IMR-90 (cell line): ENCODE results near the gene MYO3B.

Experiments used
- CEBPB ChIP-seq: IDR thresholded peaks from 2 replicates; pipeline ENCODE4 v1.6.1; 2012; ENCODE audit warnings: low read depth, low read length, improper control_type of control experiment
- CHD1 ChIP-seq: IDR thresholded peaks from 2 replicates; pipeline ENCODE4 v1.6.1; 2012; ENCODE audit warnings: low read depth, low read length, improper control_type of control experiment
- CTCF ChIP-seq: conservative IDR thresholded peaks from 2 replicates; pipeline ENCODE4 v1.5.1; 2012; ENCODE audit warnings: mild to moderate bottlenecking, low read depth, low read length, improper control_type of control experiment
- ELK1 ChIP-seq: fragments of 150-350 bp; IDR thresholded peaks from 2 replicates; pipeline ENCODE4 v1.6.1; 2016; ENCODE audit warnings: low read depth, mild to moderate bottlenecking, low read length, moderate library complexity, borderline replicate concordance
- MXI1 ChIP-seq: IDR thresholded peaks from 2 replicates; pipeline ENCODE4 v1.6.1; 2012; ENCODE audit warnings: low read depth, mild to moderate bottlenecking, low read length, moderate library complexity, borderline replicate concordance
- POLR2A ChIP-seq: IDR thresholded peaks from 2 replicates; pipeline ENCODE4 v1.6.1; 2012; ENCODE audit warnings: mild to moderate bottlenecking, low read depth, low read length
- RFX5 ChIP-seq: IDR thresholded peaks from 2 replicates; pipeline ENCODE4 v1.8.0; 2012; ENCODE audit warnings: low read depth, mild to moderate bottlenecking, low read length, moderate library complexity
- SMC3 ChIP-seq: fragments of 150-350 bp; IDR thresholded peaks from 2 replicates; pipeline ENCODE4 v1.6.1; 2016; ENCODE audit warnings: low read depth, mild to moderate bottlenecking, antibody characterized with exemption, low read length, moderate library complexity
- USF2 ChIP-seq: fragments of 150-350 bp; IDR thresholded peaks from 2 replicates; pipeline ENCODE4 v1.6.1; 2017; ENCODE audit warnings: mild to moderate bottlenecking, antibody characterized with exemption, low read length, low read depth

GRCh38 chr2:170535552-170535951 lies 357.6 kb downstream of the MYO3B start:
- no peak for TF ChIP-seq CTCF
- TF ChIP-seq SMC3, result no peak
- TF ChIP-seq CEBPB, result no peak
- TF ChIP-seq CHD1, result no peak
- no peak for TF ChIP-seq MXI1
- TF ChIP-seq POLR2A, result no peak
- no peak for TF ChIP-seq USF2
- TF ChIP-seq RFX5, result no peak
- TF ChIP-seq ELK1, result no peak
